DMS53 treated with DMSO at 0.1 percent for 48 hours (cell line): Measurements from ENCODE around the gene WAC.
"Not testable (repeated sequence)": the region's sequence is repeated elsewhere in the genome, so short reads cannot be mapped to it uniquely, and the experiment has no call there.

Source experiments
- DNase-seq: peaks from one replicate; lab custom pipeline; 2025; ENCODE audit not compliant: unreplicated experiment; lab: John Stamatoyannopoulos, UW

WAC gene

DNA sequence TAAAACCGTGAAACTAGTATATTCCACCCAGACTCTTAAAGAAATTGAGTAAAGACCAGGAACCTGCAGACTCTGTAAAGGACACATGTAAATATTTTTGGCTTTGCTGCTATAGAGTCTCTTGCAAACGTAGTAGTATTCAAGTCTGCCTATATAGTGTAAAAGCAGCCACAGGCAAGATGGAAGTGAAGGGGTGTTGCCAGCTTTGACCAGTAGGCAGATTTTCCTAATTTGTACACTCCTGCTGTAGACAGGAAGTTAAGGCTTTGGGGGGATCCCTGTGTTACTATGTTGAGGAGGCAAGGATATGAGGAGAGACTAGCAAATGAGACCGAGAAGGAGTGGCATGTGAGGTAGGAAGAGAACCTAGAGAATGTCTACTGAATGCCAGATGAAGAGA lies 27.7 kb downstream of the WAC start:
- DNase-seq, result no peak

DNA sequence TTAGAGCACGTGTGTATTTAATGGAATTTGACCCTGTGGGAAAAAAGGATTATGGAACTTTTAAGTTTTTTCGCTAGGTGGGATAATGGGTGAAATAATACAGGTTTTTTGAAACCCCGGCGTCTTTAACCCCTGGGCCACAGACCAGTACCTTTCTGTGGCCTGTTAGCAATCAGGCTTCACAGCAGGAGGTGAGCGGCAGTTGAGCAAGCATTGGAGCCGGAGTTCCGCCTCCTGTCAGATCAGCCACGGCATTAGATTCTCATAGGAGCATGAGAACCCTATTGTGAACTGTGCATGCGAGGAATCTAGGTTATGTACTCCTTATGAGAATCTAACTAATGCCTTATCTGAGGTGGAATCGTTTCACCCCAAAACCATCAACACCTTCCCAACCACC lies 28.6 kb downstream of the WAC start:
- no peak for DNase-seq

DNA sequence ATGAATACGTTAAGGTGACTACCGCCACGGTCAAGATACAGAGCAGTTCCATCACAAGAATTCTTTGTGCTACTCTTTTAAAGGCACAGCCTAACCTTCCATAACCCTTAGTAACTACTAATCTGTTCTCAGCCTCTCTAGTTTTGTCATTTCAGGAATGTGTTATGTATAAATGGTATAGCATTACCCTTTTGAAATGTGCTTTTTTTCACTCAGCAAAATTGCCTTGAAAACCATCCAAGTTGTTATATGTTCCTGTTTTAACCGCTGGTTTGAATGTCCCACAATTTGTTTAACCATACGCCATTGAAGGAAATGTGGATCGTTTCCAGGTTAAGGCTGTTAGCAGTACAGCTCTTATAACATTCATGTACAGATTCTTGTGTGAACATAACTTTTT lies 32.0 kb downstream of the WAC start:
- DNase-seq, result no peak

GRCh38 chr10:28566458-28567015 lies 33.6 kb downstream of the WAC start:
- no peak for DNase-seq

DNA sequence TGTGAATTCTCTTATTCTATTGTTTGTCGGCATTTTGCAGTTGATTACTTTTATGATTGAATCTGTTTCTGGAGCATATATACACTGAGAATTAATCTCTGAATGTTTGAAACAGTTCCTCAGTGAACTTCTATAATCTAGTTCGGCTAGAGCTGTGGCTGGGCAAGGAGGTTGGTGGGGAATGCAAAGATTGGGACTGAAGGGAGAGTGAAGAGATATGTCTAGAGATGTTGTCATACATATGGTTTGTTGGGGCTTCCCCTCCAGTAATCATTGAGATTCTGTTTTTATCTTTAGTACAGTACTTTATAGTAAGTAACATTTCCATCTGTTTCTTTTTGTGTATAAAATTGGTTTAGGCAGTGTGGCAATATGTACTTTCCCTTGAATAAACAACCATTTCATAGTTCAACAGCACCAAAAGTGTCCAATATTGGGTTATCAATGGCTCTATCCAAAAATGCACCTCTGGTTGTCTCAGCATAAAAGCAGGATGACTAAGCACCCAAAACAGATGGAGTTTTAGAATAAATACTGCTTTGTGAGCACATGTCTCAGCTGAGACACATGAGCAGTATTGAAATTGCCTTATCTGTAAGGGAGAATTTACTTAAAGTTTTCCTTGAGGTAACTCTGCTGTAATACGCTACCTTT lies 36.7 kb downstream of the WAC start:
- DNase-seq, result no peak

DNA sequence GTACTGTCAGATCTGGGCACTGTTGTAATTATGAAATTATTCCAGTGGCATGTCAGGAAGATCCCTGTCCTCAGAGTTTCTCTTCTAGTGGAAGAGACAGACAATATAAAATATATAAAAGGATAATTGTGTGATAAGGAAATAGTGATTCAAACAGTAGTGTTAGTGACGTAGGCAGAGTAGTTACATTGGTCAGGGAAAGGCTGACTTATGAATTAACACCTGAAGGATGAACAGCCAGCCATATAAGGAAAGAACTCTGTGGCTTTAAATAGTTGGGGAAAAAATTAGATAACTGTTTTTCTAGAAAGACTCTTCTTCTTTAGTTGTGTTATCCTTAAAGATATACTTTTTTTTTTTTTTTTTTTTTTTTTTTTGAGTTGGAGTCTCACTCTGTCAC lies 37.7 kb downstream of the WAC start:
- DNase-seq, result no peak

DNA sequence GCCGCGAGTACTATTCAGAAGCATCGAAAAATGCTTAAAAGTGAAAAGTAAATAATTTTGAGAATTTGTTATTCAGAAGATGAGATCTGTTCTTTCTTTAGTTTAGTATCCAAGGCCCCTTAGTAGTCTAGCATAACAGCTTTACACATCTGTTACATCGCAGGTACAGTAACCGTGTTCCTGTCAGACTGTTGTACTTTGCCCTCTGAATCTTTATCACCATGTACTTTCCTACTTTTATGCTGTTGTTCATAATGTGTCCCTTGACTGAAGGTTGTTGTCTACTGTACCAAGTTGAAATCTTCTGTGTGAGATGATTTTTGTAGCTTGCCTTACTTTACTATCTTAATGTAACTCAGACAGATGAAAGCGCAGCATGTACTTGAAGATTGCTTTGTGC lies 38.3 kb downstream of the WAC start:
- DNase-seq, result no peak

DNA sequence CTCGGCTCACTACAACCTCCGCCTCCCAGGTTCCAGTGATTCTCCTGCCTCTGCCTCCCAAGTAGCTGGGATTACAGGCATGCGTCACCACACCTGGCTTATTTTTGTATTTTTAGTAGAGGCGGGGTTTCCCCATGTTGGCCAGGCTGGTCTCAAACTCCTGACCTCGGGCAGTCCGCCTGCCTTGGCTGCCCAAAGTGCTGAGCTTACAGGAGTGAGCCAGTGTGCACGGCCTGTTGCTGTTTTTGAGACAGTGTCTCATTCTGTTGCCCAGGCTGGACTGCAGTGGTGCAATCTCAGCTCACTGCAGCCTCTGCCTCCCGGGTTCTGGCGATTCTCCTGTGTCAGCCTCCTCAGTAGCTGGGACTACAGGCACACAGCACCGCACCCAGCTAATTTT lies 41.3 kb downstream of the WAC start:
- not testable (repeated sequence) for DNase-seq

DNA sequence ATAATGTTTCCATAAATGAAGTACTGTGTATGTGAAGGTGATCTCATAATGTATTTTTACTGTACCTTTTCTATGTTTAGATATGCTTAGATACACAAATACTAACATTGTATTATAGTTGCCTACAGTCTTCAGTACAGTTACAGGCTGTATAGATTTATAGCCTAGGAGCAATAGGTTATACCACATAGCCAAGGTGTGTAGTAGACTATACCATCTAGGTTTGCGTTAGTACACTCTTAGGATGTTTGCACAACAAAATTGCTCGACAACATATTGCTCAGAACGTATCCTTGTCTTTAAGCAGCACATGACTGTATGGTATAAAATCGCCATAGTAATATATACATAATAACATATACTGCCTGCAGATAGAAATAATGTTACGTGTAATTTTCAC lies 42.9 kb downstream of the WAC start:
- no peak for DNase-seq

DNA sequence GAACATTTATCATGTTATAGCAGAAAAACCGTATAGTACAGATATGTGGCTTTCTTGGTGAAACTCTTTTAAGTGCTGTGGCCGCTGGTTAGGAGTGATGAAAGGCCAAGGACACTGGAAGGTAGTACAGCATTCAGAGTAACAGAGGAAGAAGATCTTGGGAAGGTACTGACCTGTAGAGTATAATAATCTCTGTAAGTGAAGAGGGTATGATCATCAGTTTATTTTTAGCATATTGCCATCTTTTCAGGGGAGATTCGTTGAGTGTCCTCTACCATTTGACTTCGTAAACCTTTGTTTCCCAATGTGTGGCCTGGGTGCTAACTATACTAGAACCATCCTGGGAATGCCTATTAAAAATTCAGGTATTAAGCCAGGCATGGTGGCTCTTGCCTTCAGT lies 44.6 kb downstream of the WAC start:
- no peak for DNase-seq

DNA sequence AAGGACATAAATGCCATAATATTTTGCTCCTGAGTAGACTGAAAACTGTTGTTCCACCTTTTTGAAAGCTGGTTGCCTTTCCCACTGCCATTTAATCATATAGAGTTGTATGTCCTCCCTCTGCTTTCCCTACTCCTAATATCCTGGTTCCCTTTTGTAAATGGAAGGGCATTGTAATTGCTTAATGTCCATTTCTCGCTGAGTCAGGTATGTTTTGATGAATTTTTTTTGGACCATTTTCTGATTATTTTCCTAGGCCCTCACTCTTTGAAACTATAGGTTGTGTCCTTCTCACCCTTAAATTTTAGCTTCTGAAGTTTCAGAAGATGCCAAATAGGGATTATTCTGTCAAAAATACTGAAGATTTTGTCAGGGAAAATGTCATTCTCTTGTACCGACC lies 45.5 kb downstream of the WAC start:
- DNase-seq, result no peak

GRCh38 chr10:28580825-28581224 lies 47.9 kb downstream of the WAC start:
- DNase-seq, result no peak

GRCh38 chr10:28581916-28582315 lies 49.0 kb downstream of the WAC start:
- no peak for DNase-seq

- DNase-seq, result no peak
Measured at GRCh38 chr10:28585076-28585475, 52.2 kb downstream of the WAC start.

GRCh38 chr10:28586176-28586575 lies 53.3 kb downstream of the WAC start:
- no peak for DNase-seq

DNA sequence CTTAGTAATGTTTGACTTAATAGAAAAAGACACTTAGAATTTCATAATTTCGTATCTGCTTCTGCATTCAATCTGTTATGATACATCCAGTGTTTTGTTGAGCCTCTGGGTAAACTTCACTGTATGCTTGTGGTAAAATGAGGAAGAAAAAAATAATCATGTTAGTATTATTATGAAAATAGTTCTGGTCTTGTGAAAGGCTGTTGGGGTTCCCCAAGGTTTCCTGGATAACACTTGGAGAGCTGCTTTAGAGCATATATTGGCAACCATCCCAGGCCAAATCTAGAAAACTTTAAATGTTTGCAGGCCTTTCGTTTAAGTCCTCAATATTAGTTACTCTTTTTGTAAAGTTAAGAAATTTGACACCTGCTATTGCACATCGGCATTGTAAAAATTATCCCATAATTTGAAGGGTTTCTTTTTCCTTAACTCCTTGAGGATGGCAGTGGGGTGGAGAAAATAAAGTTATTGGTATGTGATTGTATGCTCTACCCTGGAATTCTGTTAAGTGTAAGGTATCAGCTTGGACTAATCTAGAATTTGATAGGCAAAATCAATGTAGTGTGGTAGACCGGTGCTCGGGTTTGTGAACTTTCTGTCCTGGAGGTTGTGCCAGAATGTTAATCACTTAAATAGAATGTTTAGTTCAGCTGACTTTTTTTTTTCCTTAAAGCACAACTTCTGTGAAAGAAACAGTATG lies 54.5 kb downstream of the WAC start:
- DNase-seq, result no peak

DNA sequence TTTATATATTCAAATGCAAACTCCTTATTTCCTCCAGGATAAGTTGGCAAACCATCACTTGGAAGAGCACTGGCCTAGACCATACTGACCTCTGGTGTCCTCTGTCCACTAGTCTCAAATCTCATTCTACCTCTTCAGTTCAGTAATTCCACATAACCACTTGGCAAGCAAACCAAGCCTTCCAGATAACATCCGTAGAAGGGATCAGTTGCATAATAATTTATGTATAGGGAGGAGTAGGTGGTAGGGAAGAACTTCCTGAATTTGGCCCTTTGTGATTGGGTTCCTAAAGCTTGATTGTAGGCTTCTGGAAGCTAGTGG lies 55.0 kb downstream of the WAC start:
- DNase-seq, result no peak

DNA sequence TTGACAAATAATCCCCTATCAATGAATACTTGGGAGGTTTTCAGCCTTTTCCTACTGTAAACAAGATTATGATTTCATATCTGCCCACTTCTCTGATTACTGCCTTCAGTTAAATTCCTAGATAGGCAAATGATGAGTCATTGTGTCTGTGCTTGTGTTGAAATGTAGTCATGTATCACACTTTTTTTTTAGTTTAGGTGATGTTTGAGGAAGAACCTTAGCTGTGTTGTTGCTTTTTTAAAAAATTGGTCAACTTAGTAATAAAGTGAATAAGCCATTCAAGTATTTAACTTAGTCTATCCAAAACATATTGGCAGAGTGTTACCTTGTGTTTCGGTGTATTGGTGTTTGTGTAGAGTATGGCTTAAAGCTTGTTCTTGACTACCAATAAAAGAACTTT lies 60.0 kb downstream of the WAC start:
- DNase-seq, result no peak

DNA sequence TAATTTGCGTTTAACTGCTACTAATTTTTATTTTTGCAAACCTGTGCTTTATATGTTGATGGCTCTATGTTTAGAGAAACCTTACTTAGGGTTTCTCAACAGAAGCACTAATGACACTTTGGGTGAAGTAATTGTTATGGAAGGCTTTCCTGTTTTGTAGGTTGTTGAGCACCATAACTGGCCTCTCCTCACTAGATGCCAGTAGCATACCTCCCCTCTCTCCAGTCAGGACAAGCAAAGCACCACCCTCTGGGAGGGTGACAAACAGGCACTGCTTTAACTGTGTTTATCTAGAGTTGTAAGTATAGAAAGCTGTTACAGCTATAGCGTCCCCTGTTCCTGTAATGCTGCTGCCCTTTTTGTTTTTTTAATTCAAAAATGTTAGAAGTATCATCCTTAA lies 60.9 kb downstream of the WAC start:
- no peak for DNase-seq

DNA sequence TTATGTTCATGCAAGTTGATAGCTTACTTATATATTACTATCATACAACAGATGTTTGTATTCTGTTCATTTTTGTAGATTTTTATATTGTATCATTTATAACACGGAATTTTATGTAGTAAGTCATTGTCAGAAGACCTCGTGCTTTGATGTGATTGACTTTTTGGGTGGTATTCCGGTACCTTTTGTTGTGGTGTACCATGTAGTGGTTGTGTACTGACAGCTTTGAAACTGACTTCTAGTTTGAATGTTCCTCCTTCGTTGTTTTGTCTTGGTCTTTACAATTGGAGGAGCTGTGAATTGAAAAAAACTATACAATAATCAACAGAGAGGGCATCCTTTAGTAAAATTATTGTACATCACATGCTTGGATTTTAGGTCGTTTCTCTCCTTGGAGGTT lies 61.5 kb downstream of the WAC start:
- DNase-seq, result no peak

GRCh38 chr10:28595613-28596012 lies 62.7 kb downstream of the WAC start:
- DNase-seq, result no peak

DNA sequence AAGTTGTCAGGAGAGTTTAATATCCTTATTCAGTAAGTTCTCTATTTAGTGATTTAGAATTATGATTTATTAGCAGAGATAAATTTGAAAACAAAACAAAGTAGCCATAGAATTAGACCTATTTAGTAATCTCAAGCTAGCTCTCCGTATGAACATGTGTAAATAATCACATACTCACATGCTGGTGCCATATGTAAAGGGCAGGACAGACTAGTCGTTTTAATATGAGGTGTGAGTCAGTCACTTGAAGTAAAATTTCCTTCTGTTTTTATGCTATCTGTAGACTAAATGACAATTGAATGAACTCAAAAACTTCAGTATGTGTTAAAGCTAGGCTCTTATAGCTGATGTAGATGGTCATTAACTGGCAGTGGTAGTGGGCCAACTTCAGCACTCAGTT lies 67.1 kb downstream of the WAC start:
- no peak for DNase-seq

- no peak for DNase-seq
Measured at GRCh38 chr10:28601012-28601411, 68.1 kb downstream of the WAC start.
